GM23248 (cell line): ENCODE results near the gene SART3.
"Not testable (repeated sequence)": the region's sequence is repeated elsewhere in the genome, so short reads cannot be mapped to it uniquely, and the experiment has no call there.

Experiments
- EZH2 ChIP-seq: fragments of 200-600 bp; sonication (generic); IDR thresholded peaks from 2 replicates; pipeline ENCODE4 v1.6.1; 2018; ENCODE audit warnings: antibody characterized with exemption, mild to moderate bottlenecking; ENCODE audit not compliant: insufficient read depth, poor library complexity, severe bottlenecking
- EZH2phosphoT487 ChIP-seq: fragments of 200-600 bp; sonication (generic); IDR thresholded peaks from 2 replicates; pipeline ENCODE4 v1.6.1; 2018; ENCODE audit warnings: antibody characterized with exemption, moderate library complexity, mild to moderate bottlenecking, low read depth; ENCODE audit not compliant: insufficient read depth

DNA sequence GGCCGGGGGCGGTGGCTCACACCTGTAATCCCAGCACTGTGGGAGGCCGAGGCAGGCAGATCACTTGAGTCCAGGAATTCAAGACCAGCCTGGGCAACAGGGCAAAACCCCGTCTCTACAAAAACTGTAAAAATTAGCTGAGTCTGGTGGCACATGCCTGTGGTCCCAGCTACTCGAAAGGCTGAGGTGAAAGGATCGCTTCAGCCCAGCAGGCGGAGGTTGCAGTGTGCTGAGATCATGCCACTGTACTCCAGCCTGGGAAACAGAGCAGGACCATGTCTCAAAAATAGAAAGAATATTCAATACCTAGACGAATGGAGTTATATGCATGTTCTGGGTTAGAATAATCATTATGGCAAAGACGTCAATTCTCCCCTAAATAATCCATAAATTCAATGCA, 5.6 kb downstream of the SART3 start:
- not testable (repeated sequence) for TF ChIP-seq EZH2, EZH2phosphoT487
